Frontal cortex (tissue), 4 donors: ENCODE results near the gene LETM1. TPM values are rescaled to one million over a fixed set of nuclear protein-coding genes. Genes with fewer than 3 reads are reported as not detected.
"Not testable (repeated sequence)": the region's sequence is repeated elsewhere in the genome, so short reads cannot be mapped to it uniquely, and the experiment has no call there.

Experiments
- DNase-seq, 2 donors: peaks; one replicate each; pipeline ENCODE4 v3.0.0; 2012; ENCODE audit warnings: low spot score in 2 of 2
- FAIRE-seq: peaks from 2 replicates; lab custom pipeline; 2012; peaks lifted over from hg19 to GRCh38; lab: Jason Lieb, UNC
- total RNA-seq: library from RNA; depleted of rRNA; stranded (reverse); fragments of >200 nt; gene quantifications from one replicate; pipeline ENCODE4 v1.2.3, GENCODE V29; 2014
- donor health status: control.
- donor health status: control.
- donor health status: control.

Gene LETM1
- total RNA-seq, 1 donor from 2014 or later, result 115 TPM

- no peak for FAIRE-seq
- peak in 1 of 2 donors; percentile 53 for DNase-seq
These were observed 454 bp downstream of the LETM1 start for GRCh38 chr4:1855333-1856070.

GRCh38 chr4:1854752-1855151 is 1.2 kb downstream of the LETM1 start:
- FAIRE-seq (no peak), DNase-seq (no peak)

DNA sequence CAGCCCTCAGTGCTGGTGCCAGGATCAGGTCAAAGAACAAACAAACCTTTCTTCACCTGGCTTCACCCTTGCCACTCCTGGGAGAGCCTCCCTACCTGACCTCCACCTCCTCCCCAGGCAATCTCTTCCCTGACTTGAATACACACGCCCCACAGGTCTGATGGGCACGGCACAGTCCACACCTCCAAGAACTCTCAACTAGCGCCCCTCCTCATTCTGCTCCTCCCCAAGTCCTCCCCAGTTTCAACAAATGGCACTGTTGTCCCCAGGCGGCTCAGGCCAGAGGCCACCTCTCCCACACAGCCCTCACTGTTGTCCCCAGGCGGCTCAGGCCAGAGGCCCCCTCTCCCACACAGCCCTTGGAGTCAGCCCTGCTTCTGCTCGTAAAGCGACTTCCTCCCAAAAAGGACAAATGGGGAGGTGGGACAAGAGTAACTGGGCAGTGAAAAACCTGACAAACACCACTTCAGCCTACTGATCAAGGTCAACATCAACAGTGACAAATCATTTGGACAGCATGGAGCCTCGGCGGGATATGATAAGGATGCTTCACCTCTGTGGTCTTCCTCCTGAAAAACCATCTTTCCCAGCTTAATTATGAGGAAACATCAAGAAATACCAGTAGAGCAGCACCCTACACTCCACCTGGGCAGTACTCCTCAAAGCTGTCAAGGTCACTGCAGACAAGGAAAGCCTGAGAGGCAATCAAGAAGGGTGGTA is 2.9 kb downstream of the LETM1 start:
- DNase-seq (no peak), FAIRE-seq (no peak)

DNA sequence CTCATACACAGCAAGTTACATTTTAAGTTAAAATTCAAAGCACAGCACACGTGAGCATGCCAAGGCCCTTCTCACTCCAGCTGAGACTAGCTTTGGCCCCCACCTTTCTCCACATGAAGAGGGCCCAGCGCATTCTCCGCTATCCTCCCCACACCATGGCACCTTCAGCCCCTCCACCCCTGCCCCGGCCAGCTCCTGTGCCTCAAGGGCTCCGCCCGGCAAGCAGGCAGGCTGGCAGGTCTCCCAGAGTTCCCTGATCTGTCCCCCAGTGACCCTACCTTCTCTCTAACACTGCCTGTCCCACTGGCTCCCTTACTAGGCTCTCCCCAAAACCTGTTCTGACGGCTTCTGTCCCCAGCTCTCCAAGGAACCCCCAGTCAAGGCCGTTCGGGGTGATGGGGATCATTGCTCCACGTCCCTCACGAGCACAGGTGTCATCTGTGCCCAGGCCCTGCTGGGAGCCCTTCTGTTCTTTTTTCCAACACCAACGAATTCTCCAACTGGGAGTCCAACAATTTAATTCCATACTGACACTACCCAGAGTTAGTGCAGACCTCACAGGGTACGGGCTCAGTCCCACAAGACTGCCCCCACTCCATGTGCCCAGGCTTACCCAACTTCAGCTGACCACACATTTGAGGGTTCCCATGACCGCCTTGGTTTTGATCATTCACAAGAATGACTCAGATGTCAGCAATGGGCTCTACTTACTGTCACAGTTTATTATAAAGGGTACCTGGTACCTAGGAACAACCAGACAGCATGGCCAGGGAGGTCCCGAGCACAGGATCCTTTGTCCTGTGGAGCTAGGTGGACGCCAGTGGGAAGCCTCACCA is 4.2 kb downstream of the LETM1 start:
- FAIRE-seq, result no peak
- no peak for DNase-seq

DNA sequence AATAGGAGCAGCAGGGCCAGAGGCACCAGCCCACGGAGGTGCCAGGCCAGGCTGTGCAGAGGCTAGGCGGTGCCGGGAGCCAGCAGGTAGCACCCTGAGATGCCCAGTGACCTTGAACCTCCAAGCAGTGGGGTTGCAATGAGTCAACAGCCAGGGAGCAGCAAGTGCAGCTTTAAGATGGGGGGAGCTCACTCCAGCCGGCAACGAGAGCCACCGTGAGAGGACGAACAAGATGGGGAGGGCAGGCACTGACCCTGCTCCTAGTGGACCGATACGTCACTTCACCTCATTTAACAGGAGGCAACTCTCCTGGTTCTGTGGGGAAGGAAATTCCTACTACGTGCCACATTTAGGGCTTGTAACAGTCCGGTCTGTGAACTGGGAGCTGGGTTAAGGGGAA is 4.8 kb downstream of the LETM1 start:
- FAIRE-seq (no peak), DNase-seq (no peak)

GRCh38 chr4:1850276-1850675 is 5.7 kb downstream of the LETM1 start:
- FAIRE-seq (no peak), DNase-seq (no peak)

DNA sequence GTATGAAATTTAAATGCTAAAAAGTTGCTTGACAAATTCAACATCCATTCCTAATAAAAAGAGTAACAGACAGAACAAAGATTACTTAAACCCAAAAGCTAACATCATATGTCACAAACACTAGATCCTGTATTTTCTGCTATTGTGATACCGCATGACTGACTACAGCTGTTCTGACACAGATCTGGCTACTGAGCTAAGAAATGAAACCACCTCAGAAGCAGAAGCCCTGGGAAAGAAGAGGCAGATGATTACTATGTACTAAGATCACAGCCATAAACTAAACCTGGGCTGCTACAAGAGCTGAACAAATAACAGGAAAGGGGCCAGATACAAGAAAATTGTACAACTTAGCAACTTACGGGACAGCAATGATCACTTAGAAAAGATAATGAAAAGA is 9.4 kb downstream of the LETM1 start:
- FAIRE-seq, result no peak

GRCh38 chr4:1844618-1845017 is 11.3 kb downstream of the LETM1 start:
- not testable (repeated sequence) for DNase-seq, FAIRE-seq

More for the DNA sequence above, 9.4 kb downstream of the LETM1 start:
- no peak for DNase-seq

DNA sequence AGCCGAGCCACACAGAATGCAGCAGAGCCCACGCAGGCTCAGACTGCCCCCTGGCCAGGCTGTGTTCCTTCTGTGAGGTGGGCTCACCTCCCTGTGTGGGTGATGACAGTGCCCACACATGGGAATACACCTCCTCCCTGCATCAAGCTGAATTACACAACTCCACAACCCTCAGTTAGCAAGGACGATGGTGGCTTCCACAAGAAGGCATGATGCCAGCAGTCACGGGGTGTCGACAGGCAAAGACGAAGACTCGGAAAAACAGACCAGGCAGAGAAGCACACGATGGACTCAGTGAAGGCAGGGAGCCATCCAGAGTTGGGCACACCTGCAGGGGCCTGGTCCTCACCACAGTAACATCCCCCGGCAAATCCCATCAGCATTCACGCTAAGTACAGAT is 12.1 kb downstream of the LETM1 start:
- FAIRE-seq, result no peak
- DNase-seq, result no peak

DNA sequence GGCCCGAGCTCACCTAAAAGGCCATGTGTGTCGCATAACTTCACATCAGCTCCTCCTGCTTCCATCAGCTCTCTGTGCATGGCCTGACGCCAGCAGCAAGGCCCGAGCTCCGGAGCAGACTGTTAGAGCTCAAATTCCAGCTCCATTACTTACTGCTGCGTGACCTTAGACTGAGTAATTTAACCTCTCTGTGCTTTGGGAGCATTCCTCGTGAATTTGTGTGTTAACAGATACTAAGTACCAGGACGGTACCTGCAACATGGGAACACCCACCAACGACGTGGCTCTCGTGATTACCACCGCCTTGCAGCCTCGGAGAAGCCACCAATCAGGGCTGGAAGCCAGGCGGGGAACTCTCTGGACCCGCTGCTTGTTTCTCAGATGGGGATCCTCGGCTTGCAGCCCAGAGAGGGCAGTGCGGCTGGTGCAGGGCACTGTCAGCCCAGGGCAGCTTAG is 12.9 kb downstream of the LETM1 start:
- DNase-seq, result no peak
- no peak for FAIRE-seq

- FAIRE-seq (no peak), DNase-seq (no peak)
These were observed 13.5 kb downstream of the LETM1 start for GRCh38 chr4:1842339-1842895.

- DNase-seq (no peak), FAIRE-seq (no peak)
These were observed 14.1 kb downstream of the LETM1 start for GRCh38 chr4:1841887-1842210.

- no peak for FAIRE-seq
- no peak for DNase-seq
These were observed 14.6 kb downstream of the LETM1 start for GRCh38 chr4:1841201-1841886.

- DNase-seq (no peak), FAIRE-seq (no peak)
These were observed 16.7 kb downstream of the LETM1 start for GRCh38 chr4:1839282-1839681.

- FAIRE-seq (no peak), DNase-seq (no peak)
These were observed 18.9 kb downstream of the LETM1 start for GRCh38 chr4:1837069-1837468.

- DNase-seq, result no peak
- no peak for FAIRE-seq
These were observed 19.3 kb downstream of the LETM1 start for GRCh38 chr4:1836650-1837049.

GRCh38 chr4:1835836-1836235 is 20.1 kb downstream of the LETM1 start:
- DNase-seq, FAIRE-seq: not testable (repeated sequence)

- no peak for FAIRE-seq
- no peak for DNase-seq
These were observed 21.7 kb downstream of the LETM1 start for GRCh38 chr4:1834047-1834775.
